Measurements from ENCODE around the gene VAMP4.

GRCh38 chr1:171664976-171665375, 76.9 kb downstream of the VAMP4 start:
- no peak for TF ChIP-seq EZH2 (optimal IDR thresholded peaks at IDR 0.05; ENCODE audit: low read depth, low read length)
- TF ChIP-seq CTCF (IDR thresholded peaks at IDR 0.05; ENCODE audit: low read length), result no peak
- no peak for TF ChIP-seq EZH2phosphoT487 (IDR thresholded peaks at IDR 0.05; ENCODE audit: low read length)

All from MM.1S (cell line).